ENCODE results near the gene HPCAL1.
"Not testable (repeated sequence)": the region's sequence is repeated elsewhere in the genome, so short reads cannot be mapped to it uniquely, and the experiment has no call there.

DNA sequence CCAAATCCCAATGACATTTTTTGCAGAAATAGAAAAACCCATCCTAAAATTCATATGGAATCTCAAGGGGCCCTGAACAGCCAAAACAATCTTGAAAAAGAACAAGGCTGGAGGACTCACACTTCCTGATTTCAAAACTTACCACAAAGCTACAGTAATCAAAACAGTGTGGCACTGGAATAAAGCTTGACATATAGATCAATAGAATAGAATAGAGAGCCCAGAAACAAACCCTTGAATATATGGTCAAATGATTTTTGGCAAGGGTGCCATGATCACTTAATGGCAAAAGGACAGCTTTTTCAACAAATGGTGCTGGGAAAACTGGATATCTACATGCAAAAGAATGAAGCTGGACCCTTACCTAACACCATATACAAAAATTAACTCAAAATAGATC lies 3.9 kb upstream of the HPCAL1 start:
- not testable (repeated sequence) for TF ChIP-seq POU5F1 (IDR thresholded peaks at IDR 0.05; ENCODE audit: low read depth, low read length)
- TF ChIP-seq, protein P1, sequence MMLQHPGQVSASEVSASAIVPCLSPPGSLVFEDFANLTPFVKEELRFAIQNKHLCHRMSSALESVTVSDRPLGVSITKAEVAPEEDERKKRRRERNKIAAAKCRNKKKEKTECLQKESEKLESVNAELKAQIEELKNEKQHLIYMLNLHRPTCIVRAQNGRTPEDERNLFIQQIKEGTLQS (IDR thresholded peaks at IDR 0.05; ENCODE audit: insufficient read depth, low read depth, low read length): not testable (repeated sequence)
